ENCODE results near the gene TEAD1. TPM values are rescaled to one million over a fixed set of nuclear protein-coding genes. Genes with fewer than 3 reads are reported as not detected.

TEAD1 gene
- total RNA-seq, 1 experiment from 2014 or later: not detected

GRCh38 chr11:12983336-12983735, 309.1 kb downstream of the TEAD1 start:
- no peak overlapping the region for H3K9ac ChIP-seq (ENCODE audit: low read length)
- no peaks in the 10 kb centered on the region for H3K4me1 ChIP-seq (ENCODE audit: low read length)
- H3K9me2 ChIP-seq (replicated peaks; ENCODE audit: insufficient read depth, low read length): no peaks in the 10 kb centered on the region
- no peak overlapping the region for H3K27ac ChIP-seq (ENCODE audit: low read length)
- H3K27me3 ChIP-seq (ENCODE audit: low read length): no peaks in the 10 kb centered on the region
- H3K4me2 ChIP-seq (ENCODE audit: low read depth, low read length, poor library complexity, severe bottlenecking): no peak overlapping the region
- no peaks in the 10 kb centered on the region for H3K79me2 ChIP-seq (ENCODE audit: low read length)
- no peak for DNase-seq
- H3K9me3 ChIP-seq (ENCODE audit: low read length): no peaks in the 10 kb centered on the region
- no peak overlapping the region for H3K4me3 ChIP-seq (ENCODE audit: low read length)
- no peaks in the 10 kb centered on the region for H4K20me1 ChIP-seq (ENCODE audit: insufficient read depth, low read depth, low read length)
- no peak overlapping the region for H2AFZ ChIP-seq (ENCODE audit: low read length)
- no peaks in the 10 kb centered on the region for H3K36me3 ChIP-seq (ENCODE audit: insufficient read depth, low read length)

GRCh38 chr11:12986194-12986898, 312.1 kb downstream of the TEAD1 start:
- Histone ChIP-seq H3K9me2 (replicated peaks; ENCODE audit: insufficient read depth, low read length) (no peaks in the 10 kb centered on the region), H3K4me2 (ENCODE audit: low read depth, low read length, poor library complexity, severe bottlenecking) (no peak overlapping the region), H3K4me3 (ENCODE audit: low read length) (no peak overlapping the region)

GRCh38 chr11:12989428-12990161, 315.4 kb downstream of the TEAD1 start:
- Histone ChIP-seq H3K9ac (ENCODE audit: low read length) (no peak overlapping the region), H4K20me1 (ENCODE audit: insufficient read depth, low read depth, low read length) (no peaks in the 10 kb centered on the region), H3K79me2 (ENCODE audit: low read length) (no peaks in the 10 kb centered on the region), H3K27me3 (ENCODE audit: low read length) (no peaks in the 10 kb centered on the region), H3K4me1 (ENCODE audit: low read length) (no peaks in the 10 kb centered on the region), H3K9me2 (replicated peaks; ENCODE audit: insufficient read depth, low read length) (no peaks in the 10 kb centered on the region), H2AFZ (ENCODE audit: low read length) (no peak overlapping the region), H3K9me3 (ENCODE audit: low read length) (no peaks in the 10 kb centered on the region), H3K4me3 (ENCODE audit: low read length) (no peak overlapping the region), H3K4me2 (ENCODE audit: low read depth, low read length, poor library complexity, severe bottlenecking) (no peak overlapping the region), H3K27ac (ENCODE audit: low read length) (no peak overlapping the region), H3K36me3 (ENCODE audit: insufficient read depth, low read length) (no peaks in the 10 kb centered on the region)
- no peak for DNase-seq

More at GRCh38 chr11:12986194-12986898, 312.1 kb downstream of the TEAD1 start:
- no peak overlapping the region for H2AFZ ChIP-seq (ENCODE audit: low read length)
- no peak overlapping the region for H3K9ac ChIP-seq (ENCODE audit: low read length)
- H3K27me3 ChIP-seq (ENCODE audit: low read length): no peaks in the 10 kb centered on the region
- no peaks in the 10 kb centered on the region for H4K20me1 ChIP-seq (ENCODE audit: insufficient read depth, low read depth, low read length)
- H3K27ac ChIP-seq (ENCODE audit: low read length): no peak overlapping the region
- H3K9me3 ChIP-seq (ENCODE audit: low read length): no peaks in the 10 kb centered on the region
- H3K4me1 ChIP-seq (ENCODE audit: low read length): no peaks in the 10 kb centered on the region
- DNase-seq: no peak
- H3K36me3 ChIP-seq (ENCODE audit: insufficient read depth, low read length): no peaks in the 10 kb centered on the region
- no peaks in the 10 kb centered on the region for H3K79me2 ChIP-seq (ENCODE audit: low read length)

GRCh38 chr11:12990162-12990480, 315.9 kb downstream of the TEAD1 start:
- Histone ChIP-seq H3K9ac (ENCODE audit: low read length) (no peak overlapping the region), H3K4me1 (ENCODE audit: low read length) (no peaks in the 10 kb centered on the region)

GRCh38 chr11:12991426-12991825, 317.2 kb downstream of the TEAD1 start:
- Histone ChIP-seq H3K9me2 (replicated peaks; ENCODE audit: insufficient read depth, low read length) (no peaks in the 10 kb centered on the region), H3K4me2 (ENCODE audit: low read depth, low read length, poor library complexity, severe bottlenecking) (no peak overlapping the region), H3K27ac (ENCODE audit: low read length) (no peak overlapping the region), H4K20me1 (ENCODE audit: insufficient read depth, low read depth, low read length) (no peaks in the 10 kb centered on the region), H3K9me3 (ENCODE audit: low read length) (no peaks in the 10 kb centered on the region), H3K27me3 (ENCODE audit: low read length) (no peaks in the 10 kb centered on the region), H3K79me2 (ENCODE audit: low read length) (no peaks in the 10 kb centered on the region), H3K4me1 (ENCODE audit: low read length) (no peaks in the 10 kb centered on the region), H3K9ac (ENCODE audit: low read length) (no peak overlapping the region), H3K4me3 (ENCODE audit: low read length) (no peak overlapping the region), H2AFZ (ENCODE audit: low read length) (no peak overlapping the region), H3K36me3 (ENCODE audit: insufficient read depth, low read length) (no peaks in the 10 kb centered on the region)
- no peak for DNase-seq

More at GRCh38 chr11:12990162-12990480, 315.9 kb downstream of the TEAD1 start:
- no peaks in the 10 kb centered on the region for H3K36me3 ChIP-seq (ENCODE audit: insufficient read depth, low read length)
- H3K27me3 ChIP-seq (ENCODE audit: low read length): no peaks in the 10 kb centered on the region
- H4K20me1 ChIP-seq (ENCODE audit: insufficient read depth, low read depth, low read length): no peaks in the 10 kb centered on the region
- H3K27ac ChIP-seq (ENCODE audit: low read length): no peak overlapping the region
- H3K9me2 ChIP-seq (replicated peaks; ENCODE audit: insufficient read depth, low read length): no peaks in the 10 kb centered on the region
- no peaks in the 10 kb centered on the region for H3K79me2 ChIP-seq (ENCODE audit: low read length)
- no peak overlapping the region for H2AFZ ChIP-seq (ENCODE audit: low read length)
- no peak overlapping the region for H3K4me2 ChIP-seq (ENCODE audit: low read depth, low read length, poor library complexity, severe bottlenecking)
- H3K9me3 ChIP-seq (ENCODE audit: low read length): no peaks in the 10 kb centered on the region
- no peak overlapping the region for H3K4me3 ChIP-seq (ENCODE audit: low read length)
- no peak for DNase-seq

- H3K9me3 ChIP-seq (ENCODE audit: low read length): no peaks in the 10 kb centered on the region
- no peak overlapping the region for H3K27ac ChIP-seq (ENCODE audit: low read length)
- DNase-seq: no peak
- H2AFZ ChIP-seq (ENCODE audit: low read length): no peak overlapping the region
- no peaks in the 10 kb centered on the region for H3K36me3 ChIP-seq (ENCODE audit: insufficient read depth, low read length)
- no peak overlapping the region for H3K9ac ChIP-seq (ENCODE audit: low read length)
- no peaks in the 10 kb centered on the region for H4K20me1 ChIP-seq (ENCODE audit: insufficient read depth, low read depth, low read length)
- H3K27me3 ChIP-seq (ENCODE audit: low read length): no peaks in the 10 kb centered on the region
- no peak overlapping the region for H3K4me2 ChIP-seq (ENCODE audit: low read depth, low read length, poor library complexity, severe bottlenecking)
- H3K79me2 ChIP-seq (ENCODE audit: low read length): no peaks in the 10 kb centered on the region
- H3K9me2 ChIP-seq (replicated peaks; ENCODE audit: insufficient read depth, low read length): no peaks in the 10 kb centered on the region
- H3K4me3 ChIP-seq (ENCODE audit: low read length): no peak overlapping the region
- H3K4me1 ChIP-seq (ENCODE audit: low read length): no peaks in the 10 kb centered on the region
These were observed 319.4 kb downstream of the TEAD1 start for GRCh38 chr11:12993626-12994025.

Small RNA genes within 50 kb of the gene (small RNA-seq; reads per million reads assigned to genes)
- gene RF00424: not detected

Data from Karpas-422 (cell line).